Measurements from ENCODE around the gene THUMPD2. TPM values are rescaled to one million over a fixed set of nuclear protein-coding genes. Genes with fewer than 3 reads are reported as not detected.
A peak's percentile ranks its signal among the peaks of the same experiment; 100 is the strongest.

The THUMPD2 gene, protein sequence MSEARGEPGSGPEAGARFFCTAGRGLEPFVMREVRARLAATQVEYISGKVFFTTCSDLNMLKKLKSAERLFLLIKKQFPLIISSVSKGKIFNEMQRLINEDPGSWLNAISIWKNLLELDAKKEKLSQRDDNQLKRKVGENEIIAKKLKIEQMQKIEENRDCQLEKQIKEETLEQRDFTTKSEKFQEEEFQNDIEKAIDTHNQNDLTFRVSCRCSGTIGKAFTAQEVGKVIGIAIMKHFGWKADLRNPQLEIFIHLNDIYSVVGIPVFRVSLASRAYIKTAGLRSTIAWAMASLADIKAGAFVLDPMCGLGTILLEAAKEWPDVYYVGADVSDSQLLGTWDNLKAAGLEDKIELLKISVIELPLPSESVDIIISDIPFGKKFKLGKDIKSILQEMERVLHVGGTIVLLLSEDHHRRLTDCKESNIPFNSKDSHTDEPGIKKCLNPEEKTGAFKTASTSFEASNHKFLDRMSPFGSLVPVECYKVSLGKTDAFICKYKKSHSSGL
- 10 to 100 TPM in 3 of 4 donors, 1 to 10 TPM in 1; 9.7 to 27.4 (median 14.5) TPM for total RNA-seq

DNA sequence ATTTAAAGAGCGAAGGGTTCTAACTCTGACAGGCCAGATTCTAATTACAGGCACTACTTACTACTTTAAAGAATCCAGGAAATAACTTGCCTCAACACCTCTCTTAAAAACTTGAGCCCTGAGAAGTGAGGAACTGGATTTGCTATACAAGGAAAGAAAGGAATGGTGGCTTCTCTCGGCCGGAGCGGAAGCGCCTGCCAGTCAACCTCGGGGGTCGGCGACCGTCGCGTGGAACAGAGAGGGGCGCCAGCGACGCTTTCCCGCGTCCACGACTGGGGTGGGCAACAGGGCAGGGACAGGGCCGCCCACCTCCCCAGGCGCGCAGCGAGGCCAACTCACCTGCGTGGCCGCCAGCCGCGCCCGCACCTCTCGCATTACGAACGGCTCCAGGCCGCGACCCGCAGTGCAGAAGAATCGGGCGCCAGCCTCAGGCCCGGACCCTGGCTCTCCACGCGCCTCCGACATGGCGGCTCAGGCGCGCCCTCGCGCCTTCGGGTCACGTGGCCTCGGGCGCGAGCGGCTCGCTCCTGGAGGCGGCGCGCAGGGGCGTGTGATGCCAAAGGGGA, at the start of gene THUMPD2:
THUMPD2 (minus strand) TSS at position 484 of the 566 bp plus-strand sequence; CDS start at position 465, 19 bp downstream.
- no peaks in the 10 kb centered on the region for H3K36me3 ChIP-seq
- H3K27me3 ChIP-seq, result no peaks in the 10 kb centered on the region
- peak in 1 of 2 donors; percentile 70 for DNase-seq (ENCODE audit: low spot score in 2 of 2)
- peak within 1 kb of the TSS; percentile 93 for H3K4me3 ChIP-seq
- TF ChIP-seq POLR2A (IDR thresholded peaks at IDR 0.05), result peak in 1 of 2 donors; percentile 66
- TF ChIP-seq EP300 (IDR thresholded peaks at IDR 0.05), result no peak
- peak; percentile 49 to 78 (median 66) for TF ChIP-seq POLR2AphosphoS5 (IDR thresholded peaks at IDR 0.05)
- TF ChIP-seq, protein P1, sequence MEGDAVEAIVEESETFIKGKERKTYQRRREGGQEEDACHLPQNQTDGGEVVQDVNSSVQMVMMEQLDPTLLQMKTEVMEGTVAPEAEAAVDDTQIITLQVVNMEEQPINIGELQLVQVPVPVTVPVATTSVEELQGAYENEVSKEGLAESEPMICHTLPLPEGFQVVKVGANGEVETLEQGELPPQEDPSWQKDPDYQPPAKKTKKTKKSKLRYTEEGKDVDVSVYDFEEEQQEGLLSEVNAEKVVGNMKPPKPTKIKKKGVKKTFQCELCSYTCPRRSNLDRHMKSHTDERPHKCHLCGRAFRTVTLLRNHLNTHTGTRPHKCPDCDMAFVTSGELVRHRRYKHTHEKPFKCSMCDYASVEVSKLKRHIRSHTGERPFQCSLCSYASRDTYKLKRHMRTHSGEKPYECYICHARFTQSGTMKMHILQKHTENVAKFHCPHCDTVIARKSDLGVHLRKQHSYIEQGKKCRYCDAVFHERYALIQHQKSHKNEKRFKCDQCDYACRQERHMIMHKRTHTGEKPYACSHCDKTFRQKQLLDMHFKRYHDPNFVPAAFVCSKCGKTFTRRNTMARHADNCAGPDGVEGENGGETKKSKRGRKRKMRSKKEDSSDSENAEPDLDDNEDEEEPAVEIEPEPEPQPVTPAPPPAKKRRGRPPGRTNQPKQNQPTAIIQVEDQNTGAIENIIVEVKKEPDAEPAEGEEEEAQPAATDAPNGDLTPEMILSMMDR (IDR thresholded peaks at IDR 0.05), result no peak
- peaks cover 23% of the 10 kb centered on the region for H3K4me1 ChIP-seq
- peak within 1 kb of the TSS; percentile 82 for H3K27ac ChIP-seq
- WGBS, result 0% methylated on average over 32 of the region's 54 CpGs
- no peaks in the 10 kb centered on the region for H3K9me3 ChIP-seq

DNA sequence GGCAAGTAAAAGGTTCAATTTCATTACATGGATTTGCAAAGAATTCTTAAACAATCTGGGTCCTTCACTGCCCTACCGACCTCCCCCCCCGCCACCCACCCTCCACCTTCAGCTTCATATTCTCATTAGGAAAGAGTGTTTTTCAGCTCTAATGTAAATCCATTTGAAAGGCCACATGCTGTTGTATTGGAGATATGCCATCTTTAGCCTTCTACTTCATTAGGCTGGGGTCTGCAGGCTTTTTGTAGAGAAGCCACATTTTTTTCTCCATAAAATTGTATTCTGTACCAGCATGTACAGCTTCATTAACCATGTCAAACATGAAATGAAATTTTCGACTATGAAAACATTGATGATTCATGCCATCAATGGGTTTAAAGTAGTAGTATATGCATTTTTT, 42.8 kb upstream of the THUMPD2 start:
- TF ChIP-seq EP300 (IDR thresholded peaks at IDR 0.05), result no peak
- no peaks in the 10 kb centered on the region for H3K9me3 ChIP-seq
- DNase-seq (ENCODE audit: low spot score in 2 of 2), result no peak
- H3K27me3 ChIP-seq, result no peaks in the 10 kb centered on the region
- H3K27ac ChIP-seq, result no peak overlapping the region
- no peaks in the 10 kb centered on the region for H3K36me3 ChIP-seq
- H3K4me1 ChIP-seq, result no peaks in the 10 kb centered on the region
- H3K4me3 ChIP-seq, result no peak overlapping the region
- 66% methylated on average over 3 of the region's 3 CpGs for WGBS

DNA sequence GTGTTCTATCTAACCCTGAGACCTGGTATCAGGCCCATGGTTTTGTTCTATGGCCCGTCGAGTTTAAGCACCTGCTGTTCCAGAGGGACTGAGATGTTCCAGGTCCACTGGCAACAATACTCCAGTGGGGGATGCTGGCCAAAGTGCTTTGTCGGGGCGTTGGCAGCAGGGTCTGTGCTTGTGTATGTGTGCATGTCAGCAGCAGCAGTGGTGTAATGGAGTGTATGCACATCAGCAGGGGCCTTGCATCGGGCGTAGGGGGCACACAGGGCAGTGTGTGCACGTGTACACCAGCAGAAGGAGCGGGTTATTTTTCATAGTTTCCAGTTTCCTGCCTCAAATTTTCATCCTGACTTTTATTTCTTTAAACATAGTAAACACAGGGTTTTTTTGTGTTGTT, 37.8 kb upstream of the THUMPD2 start:
- no peaks in the 10 kb centered on the region for H3K36me3 ChIP-seq
- TF ChIP-seq EP300 (IDR thresholded peaks at IDR 0.05) (no peak), POLR2A (IDR thresholded peaks at IDR 0.05) (no peak), POLR2AphosphoS5 (IDR thresholded peaks at IDR 0.05) (no peak)
- TF ChIP-seq, protein P1 (IDR thresholded peaks at IDR 0.05), result no peak
- H3K27ac ChIP-seq, result no peak overlapping the region
- H3K9me3 ChIP-seq, result no peaks in the 10 kb centered on the region
- no peak for DNase-seq (ENCODE audit: low spot score in 2 of 2)
- H3K4me1 ChIP-seq, result no peaks in the 10 kb centered on the region
- no peaks in the 10 kb centered on the region for H3K27me3 ChIP-seq
- WGBS, result 82% methylated on average over 8 of the region's 8 CpGs
- H3K4me3 ChIP-seq, result no peak overlapping the region

DNA sequence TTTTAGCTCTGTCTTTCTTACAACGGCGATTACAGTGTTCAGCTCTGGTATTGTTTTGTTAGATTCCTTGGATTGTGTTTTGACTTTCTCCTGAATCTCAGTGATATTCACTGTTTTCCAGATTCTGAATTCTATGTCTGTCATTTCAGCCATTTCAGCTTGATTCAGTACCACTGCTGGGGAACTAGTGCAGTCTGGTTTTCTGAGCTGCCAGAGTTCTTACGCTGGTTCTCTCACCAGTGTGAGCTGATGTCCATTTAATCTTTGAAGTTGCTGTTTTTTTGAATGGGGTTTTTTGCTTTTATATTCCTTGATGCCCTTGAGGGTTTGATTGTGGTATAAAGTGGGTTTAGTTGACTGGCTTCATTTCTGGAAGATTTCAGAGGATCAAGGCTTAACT, 37.4 kb upstream of the THUMPD2 start:
- TF ChIP-seq EP300 (IDR thresholded peaks at IDR 0.05), result no peak
- TF ChIP-seq, protein P1 (IDR thresholded peaks at IDR 0.05), result no peak
- TF ChIP-seq POLR2A (IDR thresholded peaks at IDR 0.05), result no peak
- no peak for TF ChIP-seq POLR2AphosphoS5 (IDR thresholded peaks at IDR 0.05)
- WGBS, result 91% methylated on average over 3 of the region's 3 CpGs
- Histone ChIP-seq H3K9me3 (no peaks in the 10 kb centered on the region), H3K4me3 (no peak overlapping the region), H3K36me3 (no peaks in the 10 kb centered on the region), H3K4me1 (no peaks in the 10 kb centered on the region), H3K27ac (no peak overlapping the region), H3K27me3 (no peaks in the 10 kb centered on the region)
- no peak for DNase-seq (ENCODE audit: low spot score in 2 of 2)

DNA sequence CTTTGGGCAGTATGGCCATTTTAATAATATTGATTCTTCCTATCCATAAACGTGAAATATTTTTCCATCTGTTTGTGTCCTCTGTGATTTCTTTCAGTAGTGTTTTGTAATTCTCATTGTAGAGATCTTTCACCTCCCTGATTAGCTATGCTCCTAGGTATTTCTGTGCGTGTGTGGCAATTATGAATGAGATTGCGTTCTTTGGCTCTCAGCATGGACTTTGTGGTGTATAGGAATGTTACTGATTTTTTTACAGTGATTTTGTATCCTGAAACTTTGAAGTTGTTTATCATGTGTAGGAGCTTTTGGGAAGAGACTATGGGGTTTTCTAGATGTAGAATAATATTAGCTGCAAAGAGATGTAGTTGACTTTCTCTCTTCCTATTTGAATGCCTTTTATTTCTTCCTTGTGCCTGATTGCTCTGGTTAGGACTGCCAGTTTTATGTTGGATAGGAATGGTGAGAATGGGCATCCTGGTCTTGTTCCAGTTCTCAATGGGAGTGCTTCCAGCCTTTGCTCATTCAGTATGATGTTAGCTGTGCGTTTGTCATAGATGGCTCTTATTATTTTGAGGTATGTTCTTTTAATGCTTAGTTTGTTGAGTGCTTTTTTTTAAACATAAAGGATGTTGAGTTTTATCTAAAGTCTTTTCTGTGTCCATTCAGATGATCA, 27.0 kb upstream of the THUMPD2 start:
- H3K4me1 ChIP-seq, result no peaks in the 10 kb centered on the region
- no peak for TF ChIP-seq EP300 (IDR thresholded peaks at IDR 0.05)
- TF ChIP-seq POLR2AphosphoS5 (IDR thresholded peaks at IDR 0.05), result no peak
- TF ChIP-seq POLR2A (IDR thresholded peaks at IDR 0.05), result no peak
- TF ChIP-seq, protein P1 (IDR thresholded peaks at IDR 0.05), result no peak
- no peak for DNase-seq (ENCODE audit: low spot score in 2 of 2)
- H3K27ac ChIP-seq, result no peak overlapping the region
- no peaks in the 10 kb centered on the region for H3K27me3 ChIP-seq
- 77% methylated on average over 4 of the region's 4 CpGs for WGBS
- H3K9me3 ChIP-seq, result peaks cover 4% of the 10 kb centered on the region
- no peaks in the 10 kb centered on the region for H3K36me3 ChIP-seq
- no peak overlapping the region for H3K4me3 ChIP-seq

All from suprapubic skin (tissue), 4 donors.